K562 (cell line): ENCODE results near the gene ZSWIM9. TPM values are rescaled to one million over a fixed set of nuclear protein-coding genes. Genes with fewer than 3 reads are reported as not detected.
A peak's percentile ranks its signal among the peaks of the same experiment; 100 is the strongest.

Experiments used
- ATF1 ChIP-seq, 2 experiments: fragments of 450-650 bp in 1 of 2; IDR thresholded peaks; 2 replicates each; pipeline ENCODE4 v1.6.1; 2016; ENCODE audit warnings: missing compliant biosample characterization in 1 of 2, missing genetic modification characterization in 1 of 2
- BRD4 ChIP-seq: fragments of 200-600 bp; sonication (generic); IDR thresholded peaks from 2 replicates; pipeline ENCODE4 v1.6.1; 2017; ENCODE audit warnings: inconsistent platforms
- CBX8 ChIP-seq: fragments of 200-600 bp; sonication (generic); IDR thresholded peaks from 2 replicates; pipeline ENCODE4 v1.6.1; 2012; ENCODE audit warnings: borderline replicate concordance, mixed run types, low read depth, mild to moderate bottlenecking, moderate library complexity, mixed read lengths, low read length, control low read depth, inconsistent platforms; ENCODE audit not compliant: poor library complexity, severe bottlenecking; ENCODE audit errors: extremely low read depth
- EP400 ChIP-seq: fragments of 450-650 bp; IDR thresholded peaks from 2 replicates; pipeline ENCODE4 v1.6.1; 2017; ENCODE audit warnings: antibody characterized with exemption, mild to moderate bottlenecking, moderate library complexity
- HDAC8 ChIP-seq: fragments of 450-650 bp; IDR thresholded peaks from 2 replicates; pipeline ENCODE4 v1.6.1; 2016; ENCODE audit warnings: mild to moderate bottlenecking, missing genetic modification characterization, moderate library complexity, missing compliant biosample characterization
- HNRNPUL1 ChIP-seq: fragments of 200-400 bp; formaldehyde crosslinking; IDR thresholded peaks from 2 replicates; pipeline ENCODE4 v1.6.1; 2017; ENCODE audit warnings: low read length
- NFIC ChIP-seq: fragments of 450-650 bp; IDR thresholded peaks from 2 replicates; pipeline ENCODE4 v1.6.1; 2017; ENCODE audit warnings: mild to moderate bottlenecking, inconsistent platforms
- NR2C1 ChIP-seq, 2 experiments: fragments of 450-650 bp; IDR thresholded peaks; 2 replicates each; pipeline ENCODE4 v1.6.1; 2017; ENCODE audit warnings: mild to moderate bottlenecking in 2 of 2, antibody characterized with exemption in 1 of 2, inconsistent platforms in 1 of 2, missing compliant biosample characterization in 1 of 2, missing genetic modification characterization in 1 of 2
- RBM25 ChIP-seq: fragments of 200-400 bp; formaldehyde crosslinking; IDR thresholded peaks from 2 replicates; pipeline ENCODE4 v1.6.1; 2018; ENCODE audit warnings: low read length, low read depth, moderate library complexity; ENCODE audit not compliant: severe bottlenecking
- SP2 ChIP-seq: IDR thresholded peaks from 2 replicates; pipeline ENCODE4 v1.6.1; 2011; ENCODE audit warnings: mild to moderate bottlenecking, low read depth, low read length, moderate library complexity; ENCODE audit not compliant: poor library complexity, severe bottlenecking; ENCODE audit errors: extremely low read depth
- TCF7 ChIP-seq: sonication (generic); IDR thresholded peaks from 2 replicates; pipeline ENCODE4 v1.6.1; 2016; ENCODE audit warnings: antibody characterized with exemption, borderline replicate concordance
- TFE3 ChIP-seq: fragments of 450-650 bp; formaldehyde crosslinking; IDR thresholded peaks from 2 replicates; pipeline ENCODE4 v1.4.0; 2020; ENCODE audit warnings: mild to moderate bottlenecking, mixed read lengths
- ZNF41 ChIP-seq: fragments of 250-450 bp; sonication (Bioruptor Pico); conservative IDR thresholded peaks from 2 replicates; pipeline ENCODE4 v1.4.0; 2020; ENCODE audit warnings: mild to moderate bottlenecking
- ZNF644 ChIP-seq: fragments of 200-800 bp; sonication (Bioruptor generic); IDR thresholded peaks from 2 replicates; pipeline ENCODE4 v1.6.1; 2016; ENCODE audit warnings: low read depth, missing genetic modification characterization, missing compliant biosample characterization
- ZNF79 ChIP-seq: fragments of 250-450 bp; sonication (Bioruptor Pico); IDR thresholded peaks from 2 replicates; pipeline ENCODE4 v1.4.0; 2020; ENCODE audit warnings: low read depth, mild to moderate bottlenecking, moderate library complexity
- polyA plus RNA-seq, 8 experiments: library from polyadenylated mRNA; depleted of rRNA in 4 of 8; stranded (reverse) in 5 of 8; unstranded in 3 of 8; fragments of >200 nt; fragmentation: Nextera tagmentation in 2 of 8; fragmentation: Illumina TruSeq in 1 of 8; extraction: Ambion mirVana in 2 of 8; extraction: Trizol in 1 of 8; gene quantifications; 2 replicates each; pipeline versions ENCODE4 v1.2.1 to v1.2.3, GENCODE V29; 2011 to 2014; ENCODE audit warnings: inconsistent platforms in 1 of 8, missing spikeins in 1 of 8
- total RNA-seq, 7 experiments: library from RNA; depleted of rRNA in 6 of 7; stranded (reverse); fragments of >200 nt in 6 of 7; fragmentation: Illumina TruSeq in 2 of 7; extraction: Trizol in 2 of 7; gene quantifications; 2 replicates each; pipeline versions ENCODE4 v1.2.1 to v1.2.3, GENCODE V29; 2011 to 2021; ENCODE audit warnings: low replicate concordance in 1 of 7
- TF ChIP-seq, protein P1 (sequence below): fragments of 150-350 bp; conservative IDR thresholded peaks from 2 replicates; pipeline ENCODE4 v1.6.1; 2014; ENCODE audit warnings: low read length
- TF ChIP-seq, protein P2 (sequence below): IDR thresholded peaks from 3 replicates; pipeline ENCODE4 v1.6.1; 2011; ENCODE audit warnings: borderline replicate concordance, mild to moderate bottlenecking, moderate library complexity; ENCODE audit not compliant: insufficient read length; ENCODE audit errors: extremely low read depth

Gene ZSWIM9
- total and polyA plus RNA-seq, 9 of the 15 experiments (the other 6 are each of a cell fraction or from before 2014, with no cell fraction given) = 0.04 to 1.4 (median 0.34) TPM; not detected in 1

DNA sequence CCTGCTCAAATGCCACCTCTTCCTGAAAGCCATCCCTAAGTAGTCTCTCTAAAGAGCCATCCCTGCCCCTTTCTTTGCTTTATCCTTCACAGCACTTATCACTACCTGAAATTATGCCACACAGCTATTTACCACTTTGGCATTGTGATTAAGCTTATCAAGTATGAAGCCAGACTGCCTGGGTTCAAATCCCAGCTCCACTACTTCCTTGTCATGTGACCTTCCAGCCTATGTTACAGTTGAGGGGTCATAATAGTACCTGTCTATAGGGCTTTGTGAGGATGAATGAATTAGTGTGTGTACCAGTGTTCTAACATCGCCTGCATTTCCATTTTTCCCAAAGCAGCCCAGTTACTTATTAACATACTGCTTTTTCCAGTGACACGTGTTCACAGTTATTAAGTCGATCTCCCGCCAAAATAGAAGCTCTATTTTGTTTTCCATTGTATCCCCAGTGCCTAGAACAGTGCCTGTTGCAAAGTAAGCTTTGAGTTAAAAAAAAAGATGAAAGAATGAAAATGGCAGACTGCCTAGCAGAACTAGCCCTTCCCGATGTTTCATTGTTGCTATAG is 32.8 kb downstream of the ZSWIM9 start (continued):
- peak; percentile 55; the same call in 1 of the 2 replicates for TF ChIP-seq NR2C1 (IDR thresholded peaks at IDR 0.05)
- no peak for TF ChIP-seq NR2C1 (tag; IDR thresholded peaks at IDR 0.05)
- TF ChIP-seq CBX8 = no peak
- no peak for TF ChIP-seq SP2
- no peak for TF ChIP-seq BRD4
- TF ChIP-seq, protein P1, sequence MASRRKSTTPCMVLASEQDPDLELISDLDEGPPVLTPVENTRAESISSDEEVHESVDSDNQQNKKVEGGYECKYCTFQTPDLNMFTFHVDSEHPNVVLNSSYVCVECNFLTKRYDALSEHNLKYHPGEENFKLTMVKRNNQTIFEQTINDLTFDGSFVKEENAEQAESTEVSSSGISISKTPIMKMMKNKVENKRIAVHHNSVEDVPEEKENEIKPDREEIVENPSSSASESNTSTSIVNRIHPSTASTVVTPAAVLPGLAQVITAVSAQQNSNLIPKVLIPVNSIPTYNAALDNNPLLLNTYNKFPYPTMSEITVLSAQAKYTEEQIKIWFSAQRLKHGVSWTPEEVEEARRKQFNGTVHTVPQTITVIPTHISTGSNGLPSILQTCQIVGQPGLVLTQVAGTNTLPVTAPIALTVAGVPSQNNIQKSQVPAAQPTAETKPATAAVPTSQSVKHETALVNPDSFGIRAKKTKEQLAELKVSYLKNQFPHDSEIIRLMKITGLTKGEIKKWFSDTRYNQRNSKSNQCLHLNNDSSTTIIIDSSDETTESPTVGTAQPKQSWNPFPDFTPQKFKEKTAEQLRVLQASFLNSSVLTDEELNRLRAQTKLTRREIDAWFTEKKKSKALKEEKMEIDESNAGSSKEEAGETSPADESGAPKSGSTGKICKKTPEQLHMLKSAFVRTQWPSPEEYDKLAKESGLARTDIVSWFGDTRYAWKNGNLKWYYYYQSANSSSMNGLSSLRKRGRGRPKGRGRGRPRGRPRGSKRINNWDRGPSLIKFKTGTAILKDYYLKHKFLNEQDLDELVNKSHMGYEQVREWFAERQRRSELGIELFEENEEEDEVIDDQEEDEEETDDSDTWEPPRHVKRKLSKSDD = no peak
- TF ChIP-seq ZNF41 (CRISPR knock-in tag) = no peak
- no peak for TF ChIP-seq HNRNPUL1
- TF ChIP-seq EP400 = peak; percentile 68
- no peak for TF ChIP-seq ATF1 (CRISPR knock-in tag; IDR thresholded peaks at IDR 0.05)
- TF ChIP-seq ATF1 (tag; IDR thresholded peaks at IDR 0.05) = no peak
- TF ChIP-seq NFIC = 0 out of 2 replicates have a peak, but pooled peaks have one; percentile 11
- TF ChIP-seq ZNF644 (tag) = no peak
- TF ChIP-seq, protein P2, sequence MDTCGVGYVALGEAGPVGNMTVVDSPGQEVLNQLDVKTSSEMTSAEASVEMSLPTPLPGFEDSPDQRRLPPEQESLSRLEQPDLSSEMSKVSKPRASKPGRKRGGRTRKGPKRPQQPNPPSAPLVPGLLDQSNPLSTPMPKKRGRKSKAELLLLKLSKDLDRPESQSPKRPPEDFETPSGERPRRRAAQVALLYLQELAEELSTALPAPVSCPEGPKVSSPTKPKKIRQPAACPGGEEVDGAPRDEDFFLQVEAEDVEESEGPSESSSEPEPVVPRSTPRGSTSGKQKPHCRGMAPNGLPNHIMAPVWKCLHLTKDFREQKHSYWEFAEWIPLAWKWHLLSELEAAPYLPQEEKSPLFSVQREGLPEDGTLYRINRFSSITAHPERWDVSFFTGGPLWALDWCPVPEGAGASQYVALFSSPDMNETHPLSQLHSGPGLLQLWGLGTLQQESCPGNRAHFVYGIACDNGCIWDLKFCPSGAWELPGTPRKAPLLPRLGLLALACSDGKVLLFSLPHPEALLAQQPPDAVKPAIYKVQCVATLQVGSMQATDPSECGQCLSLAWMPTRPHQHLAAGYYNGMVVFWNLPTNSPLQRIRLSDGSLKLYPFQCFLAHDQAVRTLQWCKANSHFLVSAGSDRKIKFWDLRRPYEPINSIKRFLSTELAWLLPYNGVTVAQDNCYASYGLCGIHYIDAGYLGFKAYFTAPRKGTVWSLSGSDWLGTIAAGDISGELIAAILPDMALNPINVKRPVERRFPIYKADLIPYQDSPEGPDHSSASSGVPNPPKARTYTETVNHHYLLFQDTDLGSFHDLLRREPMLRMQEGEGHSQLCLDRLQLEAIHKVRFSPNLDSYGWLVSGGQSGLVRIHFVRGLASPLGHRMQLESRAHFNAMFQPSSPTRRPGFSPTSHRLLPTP = peak; percentile 63
- TF ChIP-seq ZNF79 (CRISPR knock-in tag) = no peak
- no peak for TF ChIP-seq HDAC8 (tag)
- peak; percentile 45 for TF ChIP-seq RBM25
- TF ChIP-seq TCF7 = no peak
- peak; percentile 93 for TF ChIP-seq TFE3 (CRISPR knock-in tag)
